Measurements from ENCODE around the gene IL1A.

Gene IL1A

GRCh38 chr2:112765251-112765650 is 19.0 kb downstream of the IL1A start:
- Histone ChIP-seq H4K20me1 (ENCODE audit: insufficient read depth, low read length) (no peaks in the 10 kb centered on the region), H3K27ac (ENCODE audit: low read depth, low read length, poor library complexity, severe bottlenecking) (no peak overlapping the region), H3K9me2 (ENCODE audit: low read depth, low read length) (no peaks in the 10 kb centered on the region), H3K9ac (ENCODE audit: low read length) (peak overlapping the region; percentile 57), H3K4me3 (ENCODE audit: low read depth, low read length, poor library complexity, severe bottlenecking) (peak overlapping the region; percentile 83), H3K27me3 (ENCODE audit: insufficient read depth, low read length) (no peaks in the 10 kb centered on the region), H3F3A (ENCODE audit: insufficient read depth, low read length) (no peaks in the 10 kb centered on the region), H3K9me3 (ENCODE audit: low read length) (no peaks in the 10 kb centered on the region), H2AFZ (ENCODE audit: low read length) (0 out of 2 replicates have a peak overlapping the region, but pooled peaks have one; percentile 2), H3K36me3 (ENCODE audit: insufficient read depth, low read length) (peaks cover 21% of the 10 kb centered on the region), H3K4me1 (ENCODE audit: insufficient read depth, low read length, severe bottlenecking) (peaks cover 25% of the 10 kb centered on the region), H3K4me2 (ENCODE audit: low read length) (peak overlapping the region; percentile 56), H3K79me2 (ENCODE audit: insufficient read depth, low read length) (peaks cover 24% of the 10 kb centered on the region)
- TF ChIP-seq EZH2 (IDR thresholded peaks at IDR 0.05; ENCODE audit: borderline replicate concordance, low read length) (no peak), CTCF (IDR thresholded peaks at IDR 0.05; ENCODE audit: low read length) (no peak)

GRCh38 chr2:112764071-112765044 is 19.9 kb downstream of the IL1A start, which contains the start of gene CKAP2L:
CKAP2L (minus strand) TSS chr2:112764609; CDS start chr2:112764598, 11 bp downstream.
- Histone ChIP-seq H3K79me2 (ENCODE audit: insufficient read depth, low read length) (peaks cover 24% of the 10 kb centered on the region), H3K9me2 (ENCODE audit: low read depth, low read length) (no peaks in the 10 kb centered on the region), H2AFZ (ENCODE audit: low read length) (peak within 1 kb of the TSS; percentile 29; the same call in 1 of the 2 replicates), H3K4me1 (ENCODE audit: insufficient read depth, low read length, severe bottlenecking) (peaks cover 25% of the 10 kb centered on the region), H3K36me3 (ENCODE audit: insufficient read depth, low read length) (peaks cover 30% of the 10 kb centered on the region), H3K4me3 (ENCODE audit: low read depth, low read length, poor library complexity, severe bottlenecking) (peak within 1 kb of the TSS; percentile 83), H3F3A (ENCODE audit: insufficient read depth, low read length) (no peaks in the 10 kb centered on the region), H3K27ac (ENCODE audit: low read depth, low read length, poor library complexity, severe bottlenecking) (peak within 1 kb of the TSS; percentile 78), H3K27me3 (ENCODE audit: insufficient read depth, low read length) (no peaks in the 10 kb centered on the region), H4K20me1 (ENCODE audit: insufficient read depth, low read length) (no peaks in the 10 kb centered on the region), H3K9me3 (ENCODE audit: low read length) (no peaks in the 10 kb centered on the region), H3K9ac (ENCODE audit: low read length) (peak within 1 kb of the TSS; percentile 88), H3K4me2 (ENCODE audit: low read length) (peak within 1 kb of the TSS; percentile 86)
- TF ChIP-seq EZH2 (IDR thresholded peaks at IDR 0.05; ENCODE audit: borderline replicate concordance, low read length) (no peak), CTCF (IDR thresholded peaks at IDR 0.05; ENCODE audit: low read length) (no peak)

GRCh38 chr2:112762276-112762675 is 22.0 kb downstream of the IL1A start:
- no peaks in the 10 kb centered on the region for H3K9me3 ChIP-seq (ENCODE audit: low read length)
- no peaks in the 10 kb centered on the region for H3K27me3 ChIP-seq (ENCODE audit: insufficient read depth, low read length)
- no peak overlapping the region for H3K27ac ChIP-seq (ENCODE audit: low read depth, low read length, poor library complexity, severe bottlenecking)
- H3F3A ChIP-seq (ENCODE audit: insufficient read depth, low read length), result no peaks in the 10 kb centered on the region
- peaks cover 51% of the 10 kb centered on the region for H3K36me3 ChIP-seq (ENCODE audit: insufficient read depth, low read length)
- peak overlapping the region; percentile 83 for H3K4me3 ChIP-seq (ENCODE audit: low read depth, low read length, poor library complexity, severe bottlenecking)
- H3K9me2 ChIP-seq (ENCODE audit: low read depth, low read length), result no peaks in the 10 kb centered on the region
- H3K79me2 ChIP-seq (ENCODE audit: insufficient read depth, low read length), result peaks cover 24% of the 10 kb centered on the region
- no peak overlapping the region; the same call in 1 of the 2 replicates for H3K9ac ChIP-seq (ENCODE audit: low read length)
- H4K20me1 ChIP-seq (ENCODE audit: insufficient read depth, low read length), result no peaks in the 10 kb centered on the region
- H2AFZ ChIP-seq (ENCODE audit: low read length), result no peak overlapping the region
- TF ChIP-seq CTCF (IDR thresholded peaks at IDR 0.05; ENCODE audit: low read length) (no peak), EZH2 (IDR thresholded peaks at IDR 0.05; ENCODE audit: borderline replicate concordance, low read length) (no peak)
- H3K4me1 ChIP-seq (ENCODE audit: insufficient read depth, low read length, severe bottlenecking), result peaks cover 25% of the 10 kb centered on the region
- peak overlapping the region; percentile 86; the same call in 1 of the 2 replicates for H3K4me2 ChIP-seq (ENCODE audit: low read length)

All from OCI-LY1 (cell line).